M059J (cell line): ENCODE measurements around the gene TAS1R3. TPM values are rescaled to one million over a fixed set of nuclear protein-coding genes. Genes with fewer than 3 reads are reported as not detected.
A peak's percentile ranks its signal among the peaks of the same experiment; 100 is the strongest.

Experiments used
- DNase-seq: peaks from one replicate; pipeline ENCODE4 v3.0.0-alpha.2; 2012; ENCODE audit warnings: low read depth
- total RNA-seq: library from RNA; depleted of rRNA; stranded (reverse); fragments of >200 nt; shearing (Covaris generic); gene quantifications from 2 replicates; pipeline ENCODE4 v1.2.3, GENCODE V29; 2014

The TAS1R3 gene
- total RNA-seq, 1 experiment from 2014 or later, result not detected

- DNase-seq, result no peak
Measured at GRCh38 chr1:1340185-1340584, 9.1 kb downstream of the TAS1R3 start.

GRCh38 chr1:1340791-1341548 is 9.9 kb downstream of the TAS1R3 start:
- DNase-seq, result no peak

GRCh38 chr1:1341549-1342021 is 10.5 kb downstream of the TAS1R3 start:
- DNase-seq, result no peak

GRCh38 chr1:1342061-1342562 is 11.0 kb downstream of the TAS1R3 start:
- DNase-seq, result no peak

GRCh38 chr1:1342584-1343115 is 11.6 kb downstream of the TAS1R3 start:
- DNase-seq, result no peak

GRCh38 chr1:1343811-1344421 is 12.8 kb downstream of the TAS1R3 start:
- DNase-seq, result no peak

- DNase-seq, result peak; percentile 81
Measured at GRCh38 chr1:1344655-1345361, 13.7 kb downstream of the TAS1R3 start.

- DNase-seq, result peak; percentile 30
Measured at GRCh38 chr1:1345384-1345783, 14.3 kb downstream of the TAS1R3 start.

GRCh38 chr1:1345860-1346500 is 14.9 kb downstream of the TAS1R3 start:
- DNase-seq, result no peak

- DNase-seq, result no peak
Measured at GRCh38 chr1:1346501-1346890, 15.4 kb downstream of the TAS1R3 start.

GRCh38 chr1:1347026-1347595 is 16.0 kb downstream of the TAS1R3 start:
- DNase-seq, result no peak

GRCh38 chr1:1347663-1348419 is 16.8 kb downstream of the TAS1R3 start:
- peak; percentile 32 for DNase-seq

GRCh38 chr1:1348420-1349255 is 17.6 kb downstream of the TAS1R3 start:
- DNase-seq, result peak; percentile 50

- peak; percentile 60 for DNase-seq
Measured at GRCh38 chr1:1349256-1350012, 18.4 kb downstream of the TAS1R3 start, which contains the start of gene DVL1. Gene DVL1 (minus strand): TSS chr1:1349418. CDS start chr1:1349065, 353 bp downstream.

- peak; percentile 22 for DNase-seq
Measured at GRCh38 chr1:1351511-1352427, 20.7 kb downstream of the TAS1R3 start.

- DNase-seq, result no peak
Measured at GRCh38 chr1:1352786-1353388, 21.8 kb downstream of the TAS1R3 start.
